Activated CD4-positive, alpha-beta T cell treated with anti-CD3 and anti-CD28 coated beads, Interleukin-2, Interleukin-4, amounts not matched to agents 100 ng/mL and 50 ng/mL, durations not matched to agents 16 hours and 8 hours (primary cell): ENCODE results near the gene CDCA3.

ENCODE experiments used
- DNase-seq: peaks from one replicate; pipeline ENCODE4 v3.0.0-alpha.2; 2020; ENCODE audit warnings: low spot score

CDCA3 gene

GRCh38 chr12:6819106-6820030 is 31.7 kb downstream of the CDCA3 start:
- DNase-seq, result no peak

- no peak for DNase-seq
Measured at GRCh38 chr12:6818645-6819044, 32.4 kb downstream of the CDCA3 start.

DNA sequence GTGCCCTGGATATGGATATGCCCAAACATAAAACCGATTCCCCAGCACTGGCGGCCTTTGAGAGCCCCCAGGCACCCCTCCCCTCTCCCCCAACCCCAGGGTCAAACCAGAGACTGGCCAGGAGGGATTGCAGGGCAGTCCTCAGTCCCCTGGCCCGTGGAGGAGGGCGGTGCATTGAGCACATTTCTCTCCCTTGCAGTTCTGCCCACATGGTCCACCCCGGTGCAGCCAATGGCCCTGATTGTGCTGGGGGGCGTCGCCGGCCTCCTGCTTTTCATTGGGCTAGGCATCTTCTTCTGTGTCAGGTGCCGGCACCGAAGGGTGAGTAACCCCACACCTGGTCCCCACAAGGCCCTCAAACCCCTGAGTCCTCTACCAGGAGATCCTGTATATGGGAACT is 32.9 kb downstream of the CDCA3 start:
- DNase-seq, result no peak

DNA sequence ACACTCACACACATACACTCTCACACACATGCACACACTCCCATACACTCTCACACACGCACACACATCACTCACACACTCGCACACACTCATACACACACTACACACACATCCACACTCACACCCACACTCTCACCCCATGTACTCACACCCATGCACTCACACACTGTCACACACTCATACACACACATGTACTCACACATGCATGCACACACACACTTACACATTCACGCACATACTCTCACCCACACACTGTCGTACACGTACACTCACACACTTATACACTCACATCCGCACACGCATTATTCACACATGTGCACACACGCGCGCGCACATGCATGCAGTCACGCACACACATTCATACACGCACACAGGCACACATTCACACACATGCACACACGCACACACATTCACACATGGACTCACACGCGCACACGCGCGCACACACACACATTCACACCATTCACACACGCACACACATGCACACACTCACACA is 33.4 kb downstream of the CDCA3 start:
- no peak for DNase-seq

DNA sequence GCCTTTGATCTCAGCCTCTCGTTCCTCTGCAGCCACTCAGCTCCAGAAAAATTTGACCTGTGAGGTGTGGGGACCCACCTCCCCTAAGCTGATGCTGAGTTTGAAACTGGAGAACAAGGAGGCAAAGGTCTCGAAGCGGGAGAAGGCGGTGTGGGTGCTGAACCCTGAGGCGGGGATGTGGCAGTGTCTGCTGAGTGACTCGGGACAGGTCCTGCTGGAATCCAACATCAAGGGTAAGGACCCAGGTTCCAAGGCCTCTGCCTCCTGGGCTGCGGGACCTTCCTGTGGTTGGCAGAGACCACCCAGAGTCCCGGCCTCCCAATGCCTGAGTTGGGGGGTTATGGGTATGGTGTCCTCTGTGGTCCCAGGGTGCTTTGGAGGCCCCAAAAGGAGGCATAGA is 34.0 kb downstream of the CDCA3 start:
- DNase-seq, result no peak

DNA sequence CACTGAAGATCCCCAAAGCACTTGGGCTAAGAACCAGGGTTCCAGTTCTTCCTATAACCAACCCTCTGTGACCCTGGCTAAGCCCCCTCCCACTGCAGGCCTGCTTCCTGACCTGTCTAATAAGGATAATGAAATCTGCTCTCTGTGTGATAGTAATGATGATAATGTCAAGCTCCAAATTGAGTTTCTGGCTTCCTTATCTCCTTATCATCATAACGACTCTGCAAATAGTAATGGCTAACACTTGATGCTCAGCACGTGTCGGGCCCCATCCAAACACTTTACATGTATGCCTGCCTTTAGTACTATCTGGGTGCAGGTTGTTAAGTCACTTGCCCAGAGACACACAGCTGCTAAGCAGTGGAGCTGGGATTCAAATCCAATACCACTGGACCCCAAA is 34.5 kb downstream of the CDCA3 start:
- no peak for DNase-seq

- DNase-seq, result no peak
Measured at GRCh38 chr12:6813363-6813762, 37.7 kb downstream of the CDCA3 start.

GRCh38 chr12:6810758-6811157 is 40.3 kb downstream of the CDCA3 start:
- DNase-seq, result no peak

- DNase-seq, result no peak
Measured at GRCh38 chr12:6809056-6809455, 42.0 kb downstream of the CDCA3 start.

GRCh38 chr12:6807170-6807569 is 43.9 kb downstream of the CDCA3 start:
- no peak for DNase-seq

- no peak for DNase-seq
Measured at GRCh38 chr12:6799147-6799546, 51.9 kb downstream of the CDCA3 start.
